Ovary (tissue), 3 donors: ENCODE results near the gene PABPC3.

Source experiments
- CTCF ChIP-seq, 3 donors: fragments of 450-650 bp in 2 of 3; fragments of 200-600 bp in 1 of 3; IDR thresholded peaks; one replicate each; pipeline versions ENCODE4 v1.5.1 to v1.8.0; 2016 to 2022; ENCODE audit warnings: antibody characterized with exemption in 3 of 3, mild to moderate bottlenecking in 1 of 3
- EP300 ChIP-seq: sonication (generic); formaldehyde crosslinking; IDR thresholded peaks from one replicate; pipeline ENCODE4 v1.6.1; 2017; ENCODE audit warnings: antibody characterized with exemption
- POLR2A ChIP-seq: fragments of 450-650 bp; IDR thresholded peaks from one replicate; pipeline ENCODE4 v1.6.1; 2017; ENCODE audit warnings: antibody characterized with exemption, mild to moderate bottlenecking, moderate library complexity
- donor health status: DM: no; HTN: no; CAD: no.

GRCh38 chr13:25118378-25118905 lies 22.5 kb downstream of the PABPC3 start:
- TF ChIP-seq CTCF (IDR thresholded peaks at IDR 0.05): no peak
- TF ChIP-seq POLR2A: no peak
- TF ChIP-seq EP300: no peak
